Smooth muscle cell of the brain vasculature (primary cell): ENCODE data around the gene ZNF85.
A peak's percentile ranks its signal among the peaks of the same experiment; 100 is the strongest.
"Not testable (repeated sequence)": the region's sequence is repeated elsewhere in the genome, so short reads cannot be mapped to it uniquely, and the experiment has no call there.

Experiments used
- DNase-seq: peaks from one replicate; pipeline ENCODE4 v3.0.0-alpha.2; 2012; ENCODE audit warnings: low read depth, low spot score

Gene ZNF85

DNA sequence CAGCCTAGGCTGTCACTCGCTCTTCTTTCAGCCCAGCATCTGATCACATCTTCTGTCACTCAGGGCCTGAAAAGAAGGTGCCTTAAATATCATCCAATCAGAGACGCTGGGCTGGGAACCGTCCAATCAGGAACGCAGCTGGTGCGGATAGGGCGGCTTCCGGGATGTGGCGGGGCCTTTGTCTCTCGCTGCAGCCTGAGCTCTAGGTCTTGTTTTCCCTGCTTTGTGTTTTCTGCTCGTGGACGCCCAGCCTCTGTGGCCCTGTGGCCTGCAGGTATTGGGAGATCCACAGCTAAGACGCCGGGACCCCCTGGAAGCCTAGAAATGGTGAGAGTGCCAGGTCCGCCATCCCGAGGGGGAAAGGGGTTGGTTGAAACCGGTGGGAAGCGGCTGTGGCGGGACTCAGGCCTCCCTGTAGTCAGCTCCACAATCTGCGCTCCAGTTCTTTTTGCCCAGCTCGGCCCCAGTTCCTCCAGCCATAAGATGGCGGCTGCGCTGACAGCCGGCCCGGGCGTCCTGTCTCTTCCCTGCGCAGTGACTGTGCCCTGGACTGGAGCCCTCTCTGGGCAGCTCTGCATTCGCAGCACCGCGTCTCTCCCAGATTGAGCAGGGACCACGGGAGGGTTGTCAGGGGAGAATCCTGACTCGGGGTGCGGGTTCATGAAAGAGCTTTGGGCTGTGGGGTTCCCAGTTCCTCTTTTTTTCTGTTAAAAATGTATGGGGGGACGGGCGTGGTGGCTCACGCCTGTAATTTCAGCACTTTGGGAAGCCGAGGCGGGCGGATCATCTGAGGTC is at the start of gene ZNF85:
ZNF85 (plus strand) TSS at position 175 of the 795 bp plus-strand sequence; CDS start at position 325, 150 bp downstream.
- DNase-seq: peak; percentile 79

DNA sequence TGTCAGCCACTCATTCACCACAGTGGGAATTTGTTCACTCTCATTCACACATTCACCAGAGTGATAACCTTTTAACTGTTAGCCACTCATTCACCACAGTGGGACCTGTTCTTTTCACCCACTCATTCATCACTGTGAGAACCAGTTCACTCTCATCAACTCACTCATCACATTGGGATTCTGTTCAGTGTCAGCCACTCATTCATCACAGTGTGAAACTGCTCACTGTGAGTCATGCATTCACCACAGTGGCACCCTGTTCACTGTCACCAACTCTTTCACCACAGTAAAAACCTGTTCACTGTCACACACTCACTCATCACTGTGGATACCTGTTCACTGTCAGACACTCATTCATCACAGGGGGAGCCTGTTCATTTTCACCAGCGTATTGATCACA is 43.5 kb upstream of the ZNF85 start:
- DNase-seq: no peak

DNA sequence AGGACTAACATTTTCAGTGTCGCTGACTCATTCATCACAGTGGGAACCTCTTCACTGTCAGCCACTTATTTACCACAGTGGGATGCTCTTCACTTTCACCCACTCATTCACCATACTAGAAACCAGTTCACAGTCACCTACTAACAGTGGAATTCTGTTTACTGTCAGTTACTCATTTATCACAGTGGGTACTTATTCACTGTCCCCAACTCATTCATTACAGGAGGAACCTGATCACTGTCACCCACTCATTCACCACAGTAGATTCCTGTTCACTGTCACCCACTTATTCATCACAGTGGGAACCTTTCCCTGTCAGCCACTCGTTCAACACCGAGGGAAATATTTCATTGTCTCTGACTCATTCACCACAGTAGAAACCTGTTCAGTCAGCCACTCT is 10.1 kb upstream of the ZNF85 start:
- DNase-seq: no peak

DNA sequence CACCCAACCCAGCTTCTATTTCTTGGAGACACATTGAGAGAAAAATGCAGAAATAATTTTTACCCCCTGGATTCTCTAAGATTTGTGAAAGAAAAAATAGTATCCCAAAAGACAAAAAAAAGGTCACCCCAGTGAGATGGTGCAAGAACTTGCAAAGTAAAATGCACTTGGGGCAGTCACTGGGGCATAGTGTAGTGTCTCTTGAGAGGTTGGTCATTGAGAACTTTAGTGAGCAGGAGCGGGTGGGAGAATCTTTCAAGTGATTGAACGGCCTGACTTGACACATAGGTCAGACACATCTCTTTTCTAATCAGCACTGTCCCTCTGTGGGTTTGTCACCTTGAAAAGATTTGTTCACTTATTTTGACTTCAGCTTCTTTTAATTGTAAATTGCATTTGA is 2.4 kb downstream of the ZNF85 start:
- no peak for DNase-seq

DNA sequence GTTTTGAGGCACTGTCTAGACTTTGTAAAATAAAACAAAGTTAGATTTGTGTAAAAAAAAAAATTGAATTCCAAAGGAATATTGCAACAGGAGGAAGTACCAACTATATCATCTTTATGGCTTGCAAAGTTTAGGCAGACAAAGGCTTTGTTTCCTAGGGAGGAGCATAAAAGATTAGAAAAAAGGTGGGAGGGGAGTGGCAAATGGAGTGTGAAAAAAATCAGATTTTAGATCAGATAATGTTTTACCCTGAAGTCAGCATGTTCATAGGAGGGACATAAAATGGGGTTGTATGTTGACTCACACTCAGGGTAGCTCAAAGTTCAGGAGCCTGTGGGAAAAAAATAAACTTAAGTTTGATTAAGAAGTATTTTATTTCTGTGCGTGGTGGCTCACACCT is 3.7 kb downstream of the ZNF85 start:
- DNase-seq: no peak

DNA sequence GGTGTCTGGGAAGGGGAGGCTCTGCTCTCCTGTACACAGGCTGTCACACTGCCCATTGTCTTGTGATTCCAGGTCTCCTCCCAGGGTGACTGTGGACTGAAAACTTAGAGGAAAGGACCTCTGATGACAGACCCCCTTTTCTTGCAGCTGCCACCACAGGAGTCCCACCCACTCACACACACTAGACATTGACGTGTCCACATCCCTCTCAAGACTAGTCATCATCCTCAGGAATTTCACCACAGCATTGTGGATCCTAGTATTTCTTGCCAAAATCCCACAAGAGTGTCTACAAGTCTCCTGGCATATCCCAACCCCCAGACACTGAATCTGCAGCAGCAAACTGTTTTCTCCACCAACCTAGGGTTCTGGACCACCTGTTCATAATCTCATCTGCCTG is 5.3 kb downstream of the ZNF85 start:
- DNase-seq: no peak

DNA sequence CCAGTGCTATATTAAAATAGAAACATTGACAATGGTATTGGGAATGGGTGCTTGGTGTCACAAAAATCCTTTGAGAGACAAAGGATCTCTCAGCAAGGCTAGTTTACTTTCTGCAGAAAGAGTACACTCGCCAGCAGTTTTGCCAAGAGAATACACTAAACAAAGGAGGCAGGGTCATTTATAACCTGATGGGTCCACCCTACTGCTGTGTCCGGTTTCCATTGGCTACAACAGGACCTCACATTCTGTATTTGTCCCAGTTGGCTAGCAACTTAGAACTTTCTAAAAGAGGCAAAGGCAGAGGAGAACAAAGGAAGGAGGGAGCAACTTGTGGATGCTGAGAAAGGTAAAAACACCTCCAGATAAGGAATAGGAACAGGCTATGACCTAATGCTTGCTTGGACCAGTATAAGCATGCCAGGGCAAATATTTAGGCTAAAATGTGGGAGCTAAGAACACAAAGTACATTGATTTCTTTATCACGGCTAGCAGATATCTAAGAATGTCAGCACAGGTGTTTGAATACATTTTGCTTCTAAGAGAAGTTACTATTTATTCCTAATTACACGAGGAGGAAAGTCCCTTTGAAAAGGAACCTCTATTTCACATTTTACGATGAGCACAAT is 13.4 kb downstream of the ZNF85 start:
- not testable (repeated sequence) for DNase-seq

DNA sequence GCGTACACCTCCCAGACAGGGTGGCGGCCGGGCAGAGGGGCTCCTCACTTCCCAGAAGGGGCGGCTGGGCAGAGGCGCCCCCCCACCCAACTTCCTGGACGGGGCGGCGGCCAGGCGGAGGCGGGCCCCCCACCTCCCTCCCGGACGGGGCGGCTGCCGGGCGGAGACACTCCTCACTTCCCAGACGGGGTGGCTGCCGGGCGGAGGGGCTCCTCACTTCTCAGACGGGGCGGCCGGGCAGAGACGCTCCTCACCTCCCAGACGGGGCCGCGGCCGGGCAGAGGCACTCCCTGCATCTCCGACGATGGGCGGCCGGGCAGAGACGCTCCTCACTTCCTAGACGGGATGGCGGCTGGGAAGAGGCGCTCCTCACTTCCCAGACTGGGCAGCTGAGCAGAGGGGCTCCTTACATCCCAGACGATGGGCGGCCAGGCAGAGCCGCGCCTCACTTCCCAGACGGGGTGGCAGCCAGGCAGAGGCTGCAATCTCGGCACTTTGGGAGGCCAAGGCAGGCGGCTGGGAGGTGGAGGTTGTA is 29.6 kb downstream of the ZNF85 start:
- not testable (repeated sequence) for DNase-seq

DNA sequence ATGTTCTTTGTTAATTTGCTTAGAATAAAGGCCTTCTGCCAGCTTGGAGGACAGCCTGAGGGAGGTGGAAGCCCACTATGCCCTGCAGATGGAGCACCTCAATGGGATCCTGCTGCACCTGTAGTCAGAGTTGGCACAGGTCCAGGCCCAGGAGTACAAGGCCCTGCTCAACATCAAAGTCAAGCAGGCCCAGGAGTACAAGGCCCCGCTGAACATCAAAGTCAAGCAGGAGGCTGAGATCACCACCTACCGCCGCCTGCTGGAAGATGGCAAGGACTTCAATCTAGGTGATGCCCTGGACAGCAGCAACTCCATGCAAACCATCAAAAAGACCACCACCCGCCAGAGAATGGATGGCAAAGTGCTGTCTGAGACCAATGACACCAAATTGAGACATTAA is 41.7 kb downstream of the ZNF85 start:
- no peak for DNase-seq

DNA sequence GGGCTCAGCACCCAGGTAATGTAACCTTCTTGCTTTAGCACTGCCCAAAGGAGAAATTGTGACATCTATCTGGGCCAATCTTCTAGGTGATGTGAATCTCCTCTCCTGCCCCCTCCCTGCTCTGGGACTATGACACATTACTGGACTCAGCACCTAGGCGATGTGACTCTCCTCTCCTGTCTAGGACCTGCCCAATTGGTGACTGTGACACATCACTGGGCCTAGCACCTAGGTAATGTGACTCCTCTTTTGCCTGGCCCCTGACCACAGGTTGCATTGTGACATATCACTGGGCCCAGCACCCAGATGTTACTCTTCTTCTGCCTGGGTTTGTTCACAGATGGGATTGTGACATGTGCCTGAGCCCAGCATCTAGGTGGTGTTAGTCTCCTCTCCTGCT is 45.0 kb downstream of the ZNF85 start:
- no peak for DNase-seq

DNA sequence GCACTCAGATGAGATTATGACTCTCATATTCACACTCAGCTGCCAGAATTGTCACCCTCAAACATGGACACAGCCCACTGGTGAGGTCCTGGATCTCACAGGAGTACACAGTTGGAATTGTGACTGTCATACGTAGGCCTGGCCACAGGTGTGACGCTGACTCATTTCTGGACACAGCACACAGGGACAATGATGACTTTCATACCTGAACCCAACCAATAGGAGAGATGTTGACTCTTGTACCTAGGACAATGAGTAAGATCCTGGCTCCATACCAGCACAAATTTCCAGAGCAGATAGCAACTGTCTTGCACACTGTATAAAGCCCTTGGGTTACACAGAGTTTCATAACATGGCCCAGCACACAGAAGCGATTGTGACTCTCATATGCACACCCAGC is 46.4 kb downstream of the ZNF85 start:
- DNase-seq: no peak

DNA sequence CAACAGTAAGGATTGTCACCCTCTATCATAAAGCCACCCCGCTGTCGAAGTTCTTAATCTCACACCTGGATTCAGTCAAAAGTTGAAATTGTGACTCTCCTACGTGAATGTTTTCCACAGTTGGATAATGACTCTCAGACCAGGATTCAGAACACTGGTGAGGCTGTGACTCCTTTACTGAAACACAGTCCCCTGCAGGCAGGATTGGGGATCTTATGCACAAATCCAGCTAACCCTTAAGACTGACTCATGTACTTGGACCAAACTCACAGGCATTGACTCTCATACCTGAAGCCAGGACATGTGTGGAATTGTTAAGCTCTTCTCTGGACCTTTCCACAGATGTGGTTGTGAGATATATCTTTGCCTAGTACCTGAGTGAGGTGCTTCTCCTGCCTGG is 46.8 kb downstream of the ZNF85 start:
- no peak for DNase-seq

DNA sequence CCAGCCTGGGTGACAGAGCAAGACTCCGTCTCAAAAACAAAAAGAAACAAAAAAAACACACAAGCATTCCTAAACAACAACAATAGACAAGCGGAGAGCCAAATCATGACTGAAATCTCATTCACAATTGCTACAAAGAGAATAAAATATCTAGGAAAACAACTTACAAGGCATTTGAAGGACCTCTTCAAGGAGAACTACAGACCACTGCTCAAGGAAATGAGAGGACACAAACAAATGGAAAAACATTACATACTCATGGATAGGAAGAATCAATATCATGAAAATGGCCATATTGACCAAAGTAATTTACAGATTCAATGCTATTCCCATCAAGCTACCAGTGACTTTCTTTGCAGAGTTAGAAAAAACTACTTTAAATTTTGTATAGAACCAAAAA is 69.7 kb downstream of the ZNF85 start:
- not testable (repeated sequence) for DNase-seq

DNA sequence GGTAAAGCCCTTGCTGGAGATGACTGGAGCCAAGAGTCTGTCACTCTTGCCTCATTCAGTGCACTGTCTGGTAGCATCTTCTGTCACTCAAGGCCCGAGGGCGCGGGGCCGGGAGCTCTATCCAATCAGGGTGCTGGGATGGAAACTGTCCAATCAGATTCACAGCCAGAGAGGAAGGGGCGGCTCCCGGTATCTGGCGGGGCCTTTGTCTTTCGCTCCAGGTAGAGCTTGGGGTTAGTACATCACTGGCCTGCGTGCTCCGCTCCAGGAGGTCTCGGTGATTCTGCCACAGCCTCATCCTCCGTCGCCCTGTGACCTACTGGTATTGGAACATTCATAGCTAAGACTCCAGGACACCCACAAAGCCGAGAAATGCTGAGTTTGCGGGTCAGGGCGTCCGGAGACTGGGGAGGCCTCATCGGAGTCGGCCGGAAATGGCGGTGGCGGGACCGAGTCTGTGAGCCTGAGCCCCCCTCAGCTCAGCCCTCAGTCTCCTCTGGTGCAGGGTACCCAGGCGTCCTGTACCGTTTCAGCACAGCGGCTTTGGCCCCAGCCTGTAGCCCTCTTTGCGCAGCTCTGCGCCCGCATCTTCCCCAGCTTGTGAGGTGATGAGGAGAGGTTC is 76.8 kb downstream of the ZNF85 start:
- peak; percentile 74 for DNase-seq
